ENCODE measurements around the gene NR2E3.

The NR2E3 gene

GRCh38 chr15:71809346-71809745 lies 1.0 kb upstream of the NR2E3 start:
- ChIA-PET POLR2A (no interaction called here), CTCF (no interaction called here)
- DNase-seq (ENCODE audit: extremely low spot score): no peak
- TF ChIP-seq FOXM1 (IDR thresholded peaks at IDR 0.05; ENCODE audit: borderline replicate concordance) (no peak), ELF4 (IDR thresholded peaks at IDR 0.05) (no peak), LEF1 (IDR thresholded peaks at IDR 0.05; ENCODE audit: borderline replicate concordance) (no peak), SUZ12 (IDR thresholded peaks at IDR 0.05) (no peak), FOXA1 (IDR thresholded peaks at IDR 0.05) (no peak), L3MBTL2 (conservative IDR thresholded peaks at IDR 0.05) (no peak), FOXK2 (IDR thresholded peaks at IDR 0.05) (no peak), ZNF384 (IDR thresholded peaks at IDR 0.05) (no peak), BHLHE40 (IDR thresholded peaks at IDR 0.05; ENCODE audit: borderline replicate concordance) (no peak), PKNOX1 (IDR thresholded peaks at IDR 0.05) (no peak), CTBP1 (IDR thresholded peaks at IDR 0.05; ENCODE audit: borderline replicate concordance) (no peak)

GRCh38 chr15:71811036-71811736 lies 832 bp downstream of the NR2E3 start:
- POLR2A ChIA-PET: no interaction called here
- no peak for DNase-seq (ENCODE audit: extremely low spot score)
- no peak for TF ChIP-seq PKNOX1 (IDR thresholded peaks at IDR 0.05)
- CTCF ChIA-PET: no interaction called here

GRCh38 chr15:71811752-71812735 lies 1.7 kb downstream of the NR2E3 start:
- no peak for DNase-seq (ENCODE audit: extremely low spot score)
- ChIA-PET CTCF (no interaction called here), POLR2A (no interaction called here)
- TF ChIP-seq NFRKB (IDR thresholded peaks at IDR 0.05): no peak
- no peak for TF ChIP-seq BHLHE40 (IDR thresholded peaks at IDR 0.05; ENCODE audit: borderline replicate concordance)
- no peak for TF ChIP-seq ARNT (IDR thresholded peaks at IDR 0.05)
- TF ChIP-seq ELF4 (IDR thresholded peaks at IDR 0.05): no peak
- no peak for TF ChIP-seq FOXA1 (IDR thresholded peaks at IDR 0.05)

- no peak for TF ChIP-seq SUZ12 (IDR thresholded peaks at IDR 0.05)
- TF ChIP-seq ZNF384 (IDR thresholded peaks at IDR 0.05): no peak
- no peak for TF ChIP-seq L3MBTL2 (conservative IDR thresholded peaks at IDR 0.05)
- no peak for TF ChIP-seq LEF1 (IDR thresholded peaks at IDR 0.05; ENCODE audit: borderline replicate concordance)
- no peak for TF ChIP-seq TARDBP (IDR thresholded peaks at IDR 0.05)
- TF ChIP-seq PKNOX1 (IDR thresholded peaks at IDR 0.05): no peak
- TF ChIP-seq CTBP1 (IDR thresholded peaks at IDR 0.05; ENCODE audit: borderline replicate concordance): no peak
- TF ChIP-seq FOXA1 (IDR thresholded peaks at IDR 0.05): no peak
- TF ChIP-seq ARNT (IDR thresholded peaks at IDR 0.05): no peak
- no peak for TF ChIP-seq ELF4 (IDR thresholded peaks at IDR 0.05)
- no peak for TF ChIP-seq NFRKB (IDR thresholded peaks at IDR 0.05)
- no peak for TF ChIP-seq FOXM1 (IDR thresholded peaks at IDR 0.05; ENCODE audit: borderline replicate concordance)
- DNase-seq (ENCODE audit: extremely low spot score): no peak
- ChIA-PET POLR2A (no interaction called here), CTCF (no interaction called here)
These were observed 2.8 kb downstream of the NR2E3 start for GRCh38 chr15:71812966-71813722.

GRCh38 chr15:71813723-71814470 lies 3.5 kb downstream of the NR2E3 start:
- POLR2A ChIA-PET: no interaction called here
- no peak for DNase-seq (ENCODE audit: extremely low spot score)
- CTCF ChIA-PET: interaction anchor here (1.6 kb wide), 1 partner anchor 61 kb away, joined by 3 read pairs; no protein-coding TSS in a partner anchor
- TF ChIP-seq L3MBTL2 (conservative IDR thresholded peaks at IDR 0.05) (no peak), ELF4 (IDR thresholded peaks at IDR 0.05) (no peak), TARDBP (IDR thresholded peaks at IDR 0.05) (no peak), FOXK2 (IDR thresholded peaks at IDR 0.05) (no peak), PKNOX1 (IDR thresholded peaks at IDR 0.05) (no peak), LEF1 (IDR thresholded peaks at IDR 0.05; ENCODE audit: borderline replicate concordance) (no peak), ARNT (IDR thresholded peaks at IDR 0.05) (no peak), FOXM1 (IDR thresholded peaks at IDR 0.05; ENCODE audit: borderline replicate concordance) (no peak), FOXA1 (IDR thresholded peaks at IDR 0.05) (no peak), CTBP1 (IDR thresholded peaks at IDR 0.05; ENCODE audit: borderline replicate concordance) (no peak), NFRKB (IDR thresholded peaks at IDR 0.05) (no peak), SUZ12 (IDR thresholded peaks at IDR 0.05) (no peak), HDGF (IDR thresholded peaks at IDR 0.05; ENCODE audit: borderline replicate concordance) (no peak), BHLHE40 (IDR thresholded peaks at IDR 0.05; ENCODE audit: borderline replicate concordance) (no peak), SP1 (IDR thresholded peaks at IDR 0.05) (no peak)
